H9 (cell line): ENCODE data around the gene STARD10. TPM values are rescaled to one million over a fixed set of nuclear protein-coding genes. Genes with fewer than 3 reads are reported as not detected.

Source experiments
- DNase-seq: peaks from one replicate; pipeline ENCODE4 v3.0.0-alpha.2; 2017
- H2AFZ ChIP-seq: one replicate; pipeline ENCODE4 v1.6.1; 2013; ENCODE audit warnings: mild to moderate bottlenecking, low read length, control low read depth, moderate library complexity
- H2AK5ac ChIP-seq: 2 replicates; pipeline ENCODE4 v1.6.1; 2013; ENCODE audit warnings: low read length, control low read depth, mixed read lengths; ENCODE audit not compliant: insufficient read length
- H2BK120ac ChIP-seq: one replicate; pipeline ENCODE4 v1.6.1; 2013; ENCODE audit warnings: low read depth, mild to moderate bottlenecking, low read length, control low read depth, inconsistent platforms; ENCODE audit not compliant: poor library complexity, severe bottlenecking
- H2BK12ac ChIP-seq: 2 replicates; pipeline ENCODE4 v1.6.1; 2013; ENCODE audit warnings: low read length, control low read depth, mixed read lengths, low read depth; ENCODE audit not compliant: insufficient read length
- H2BK15ac ChIP-seq: 2 replicates; pipeline ENCODE4 v1.6.1; 2013; ENCODE audit warnings: low read depth, low read length, control low read depth
- H2BK20ac ChIP-seq: one replicate; pipeline ENCODE4 v1.6.1; 2013; ENCODE audit warnings: low read depth, mild to moderate bottlenecking, low read length, control low read depth, inconsistent platforms; ENCODE audit not compliant: poor library complexity, severe bottlenecking
- H2BK5ac ChIP-seq: 2 replicates; pipeline ENCODE4 v1.6.1; 2013; ENCODE audit warnings: low read length, control low read depth, mixed read lengths; ENCODE audit not compliant: insufficient read length
- H3K14ac ChIP-seq: 2 replicates; pipeline ENCODE4 v1.6.1; 2013; ENCODE audit warnings: low read length, control low read depth; ENCODE audit not compliant: insufficient read depth
- H3K18ac ChIP-seq: 2 replicates; pipeline ENCODE4 v1.6.1; 2013; ENCODE audit warnings: low read depth, mild to moderate bottlenecking, mixed read lengths, low read length, control low read depth; ENCODE audit not compliant: insufficient read length
- H3K23ac ChIP-seq: 2 replicates; pipeline ENCODE4 v1.6.1; 2013; ENCODE audit warnings: low read length, control low read depth, mixed read lengths, low read depth; ENCODE audit not compliant: insufficient read length
- H3K23me2 ChIP-seq: 2 replicates; pipeline ENCODE4 v1.6.1; 2013; ENCODE audit warnings: low read depth, mild to moderate bottlenecking, mixed read lengths, low read length, control low read depth; ENCODE audit not compliant: insufficient read length, poor library complexity, severe bottlenecking
- H3K27ac ChIP-seq: 2 replicates; pipeline ENCODE4 v1.5.1; 2013; ENCODE audit warnings: low read length, control low read depth, mixed read lengths, low read depth; ENCODE audit not compliant: insufficient read length
- H3K27me3 ChIP-seq: 2 replicates; pipeline ENCODE4 v1.6.1; 2013; ENCODE audit warnings: low read length, control low read depth, inconsistent platforms; ENCODE audit not compliant: insufficient read depth
- H3K4ac ChIP-seq: 2 replicates; pipeline ENCODE4 v1.6.1; 2013; ENCODE audit warnings: low read depth, mild to moderate bottlenecking, control low read depth, inconsistent platforms, low read length, moderate library complexity
- H3K4me1 ChIP-seq: 2 replicates; pipeline ENCODE4 v1.6.1; 2013; ENCODE audit warnings: low read length, control low read depth, inconsistent platforms; ENCODE audit not compliant: insufficient read depth
- H3K4me2 ChIP-seq: 2 replicates; pipeline ENCODE4 v1.6.1; 2013; ENCODE audit warnings: low read length, control low read depth, mixed read lengths; ENCODE audit not compliant: insufficient read length, insufficient read depth
- H3K56ac ChIP-seq: 2 replicates; pipeline ENCODE4 v1.6.1; 2013; ENCODE audit warnings: low read depth, mild to moderate bottlenecking, mixed read lengths, low read length, control low read depth; ENCODE audit not compliant: insufficient read length
- H3K79me1 ChIP-seq: 2 replicates; pipeline ENCODE4 v1.6.1; 2013; ENCODE audit warnings: low read depth, mild to moderate bottlenecking, moderate library complexity, low read length, control low read depth, inconsistent platforms; ENCODE audit not compliant: insufficient read depth, poor library complexity, severe bottlenecking
- H3K79me2 ChIP-seq: 2 replicates; pipeline ENCODE4 v1.6.1; 2013; ENCODE audit warnings: low read length, control low read depth, inconsistent platforms; ENCODE audit not compliant: insufficient read depth
- H3K9ac ChIP-seq: 2 replicates; pipeline ENCODE4 v1.6.1; 2013; ENCODE audit warnings: low read length, control low read depth, mixed read lengths; ENCODE audit not compliant: insufficient read length; ENCODE audit errors: extremely low read depth
- H3K9me3 ChIP-seq: one replicate; pipeline ENCODE4 v1.6.1; 2013; ENCODE audit warnings: low read depth, low read length, inconsistent platforms; ENCODE audit not compliant: control insufficient read depth
- H3T11ph ChIP-seq: one replicate; pipeline ENCODE4 v1.6.1; 2013; ENCODE audit warnings: mild to moderate bottlenecking, low read length, control low read depth, inconsistent platforms
- H4K20me1 ChIP-seq: one replicate; pipeline ENCODE4 v1.6.1; 2013; ENCODE audit not compliant: control insufficient read depth, insufficient read length, insufficient read depth
- H4K5ac ChIP-seq: 2 replicates; pipeline ENCODE4 v1.6.1; 2013; ENCODE audit warnings: low read depth, mild to moderate bottlenecking, mixed read lengths, low read length, control low read depth; ENCODE audit not compliant: insufficient read length
- H4K8ac ChIP-seq: replicated peaks from 2 replicates; pipeline ENCODE4 v1.6.1; 2013; ENCODE audit warnings: low read length, control low read depth, mixed read lengths, low read depth; ENCODE audit not compliant: insufficient read length
- H4K91ac ChIP-seq: 2 replicates; pipeline ENCODE4 v1.6.1; 2013; ENCODE audit warnings: low read depth, mild to moderate bottlenecking, moderate library complexity, mixed read lengths, low read length, control low read depth; ENCODE audit not compliant: insufficient read length
- H3K27ac Mint-ChIP-seq, 3 experiments: 2 replicates in 2 of 3; 3 replicates in 1 of 3; pipeline ENCODE4 v1.8.0; 2020 to 2021; ENCODE audit warnings: mixed read lengths in 3 of 3, mild to moderate bottlenecking in 1 of 3, moderate library complexity in 1 of 3
- H3K27me3 Mint-ChIP-seq: 2 replicates; pipeline ENCODE4 v1.8.0; 2021; ENCODE audit warnings: low read depth, mild to moderate bottlenecking, moderate library complexity, mixed read lengths
- H3K36me3 Mint-ChIP-seq, 3 experiments: 2 replicates in 2 of 3; 3 replicates in 1 of 3; pipeline ENCODE4 v1.8.0; 2020 to 2021; ENCODE audit warnings: low read depth in 3 of 3, mixed read lengths in 3 of 3; ENCODE audit not compliant: insufficient read depth in 1 of 3
- H3K4me1 Mint-ChIP-seq, 2 experiments: 2 replicates each; pipeline ENCODE4 v1.8.0; 2020; ENCODE audit warnings: mixed read lengths in 2 of 2
- H3K4me3 Mint-ChIP-seq, 2 experiments: 2 replicates in 1 of 2; 3 replicates in 1 of 2; pipeline ENCODE4 v1.8.0; 2020 to 2021; ENCODE audit warnings: mild to moderate bottlenecking in 2 of 2, mixed read lengths in 2 of 2, moderate library complexity in 1 of 2
- H3K9me3 Mint-ChIP-seq, 2 experiments: 2 replicates in 1 of 2; 3 replicates in 1 of 2; pipeline ENCODE4 v1.8.0; 2020; ENCODE audit warnings: mild to moderate bottlenecking in 2 of 2, mixed read lengths in 2 of 2, moderate library complexity in 1 of 2
- WGBS: extraction: QIAGEN DNeasy Blood & Tissue Kit; methylation state at CpG from one replicate; pipeline ENCODE4 v1.1.7; 2013; ENCODE audit warnings: missing lambda C conversion rate, low lambda C conversion rate, mixed read lengths; ENCODE audit not compliant: insufficient read length; ENCODE audit errors: extremely low coverage; 5-methylcytosine and 5-hydroxymethylcytosine counted together
- total RNA-seq: library from RNA; stranded (reverse); gene quantifications from 2 replicates; pipeline ENCODE4 v1.2.1, GENCODE V29; 2021
- TF ChIP-seq, protein P1 (sequence below): fragments of 200-600 bp; sonication (generic); conservative IDR thresholded peaks from 3 replicates; pipeline ENCODE4 v1.8.0; 2021; ENCODE audit warnings: antibody characterized with exemption, mild to moderate bottlenecking

The STARD10 gene
- total RNA-seq, 1 experiment from 2014 or later: 24.4 TPM

DNA sequence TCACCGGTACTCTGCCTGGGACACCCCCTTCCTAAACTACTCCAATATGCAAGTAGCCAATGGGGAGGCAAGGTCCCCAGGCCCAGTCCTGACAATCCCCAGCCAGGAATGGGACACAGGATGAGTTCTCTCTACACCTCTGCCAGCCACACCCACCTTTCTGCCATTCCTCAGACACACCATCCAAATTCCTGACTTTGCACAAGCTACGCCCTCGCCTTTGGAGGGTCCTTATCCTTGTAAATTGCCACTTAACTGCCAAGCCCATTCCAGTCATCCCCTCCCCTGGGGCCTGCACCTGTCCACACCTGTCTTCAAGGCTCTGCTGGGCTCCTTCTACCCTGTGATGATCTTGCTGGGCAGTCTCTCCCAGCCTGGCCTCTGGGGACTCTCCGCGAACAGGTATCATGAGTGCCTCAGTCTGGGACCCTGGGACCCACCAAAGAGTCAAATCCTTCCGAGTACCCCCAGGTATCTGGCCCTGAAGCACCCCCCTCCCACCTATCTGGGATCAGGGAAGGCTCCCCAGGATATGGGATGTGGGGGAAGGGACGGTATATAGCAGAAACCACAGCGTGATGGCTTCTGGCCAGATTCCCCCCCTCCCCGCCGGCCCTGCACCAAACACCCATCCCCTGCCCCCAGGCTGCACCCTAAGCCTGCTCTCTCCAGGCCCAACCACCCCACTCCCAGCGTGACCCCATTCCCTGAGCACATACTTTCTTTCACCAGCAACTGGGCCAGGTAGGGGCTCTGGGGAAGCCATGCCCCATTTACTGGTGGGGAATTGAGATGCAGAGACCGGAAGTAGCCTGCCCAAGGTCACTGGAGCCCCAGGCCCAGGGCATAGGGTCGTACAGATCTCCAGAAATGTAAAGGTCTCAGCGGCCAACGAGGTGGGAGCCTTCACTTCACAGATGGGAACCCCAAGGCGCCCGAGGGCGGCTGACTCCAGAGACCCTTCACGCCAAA, 42.4 kb downstream of the STARD10 start:
- peak overlapping the region; percentile 18 for H3K18ac ChIP-seq
- H2BK5ac ChIP-seq: no peak overlapping the region
- Mint-ChIP-seq H3K27me3 (no peaks in the 10 kb centered on the region), H3K36me3 (peaks cover 3 to 10% (median 8%) of the 10 kb centered on the region in 3 experiments; a peak in 6 of 7 replicates), H3K4me3 (peak overlapping the region; percentile 88 to 89), H3K9me3 (no peaks in the 10 kb centered on the region; a peak in 1 of 5 replicates), H3K27ac (peak overlapping the region in 2 of 3 experiments; percentile 76 to 91; a peak in 3 of 7 replicates), H3K4me1 (peaks cover 21 to 35% of the 10 kb centered on the region in 2 experiments)
- H4K5ac ChIP-seq: no peak overlapping the region
- no peak overlapping the region for H3K27ac ChIP-seq
- H3K9me3 ChIP-seq: no peaks in the 10 kb centered on the region
- H2BK12ac ChIP-seq: no peak overlapping the region
- no CpG with 5 or more reads among the region's 19 CpGs for WGBS
- H3K9ac ChIP-seq: peak overlapping the region; percentile 32
- H3T11ph ChIP-seq: no peak overlapping the region
- H2BK15ac ChIP-seq: no peak overlapping the region
- H2BK120ac ChIP-seq: no peak overlapping the region
- peaks cover 7% of the 10 kb centered on the region for H3K79me1 ChIP-seq
- H3K23ac ChIP-seq: no peak overlapping the region
- no peaks in the 10 kb centered on the region for H3K27me3 ChIP-seq
- H2AK5ac ChIP-seq: no peak overlapping the region
- peaks cover 2% of the 10 kb centered on the region for H4K20me1 ChIP-seq
- TF ChIP-seq, protein P1, sequence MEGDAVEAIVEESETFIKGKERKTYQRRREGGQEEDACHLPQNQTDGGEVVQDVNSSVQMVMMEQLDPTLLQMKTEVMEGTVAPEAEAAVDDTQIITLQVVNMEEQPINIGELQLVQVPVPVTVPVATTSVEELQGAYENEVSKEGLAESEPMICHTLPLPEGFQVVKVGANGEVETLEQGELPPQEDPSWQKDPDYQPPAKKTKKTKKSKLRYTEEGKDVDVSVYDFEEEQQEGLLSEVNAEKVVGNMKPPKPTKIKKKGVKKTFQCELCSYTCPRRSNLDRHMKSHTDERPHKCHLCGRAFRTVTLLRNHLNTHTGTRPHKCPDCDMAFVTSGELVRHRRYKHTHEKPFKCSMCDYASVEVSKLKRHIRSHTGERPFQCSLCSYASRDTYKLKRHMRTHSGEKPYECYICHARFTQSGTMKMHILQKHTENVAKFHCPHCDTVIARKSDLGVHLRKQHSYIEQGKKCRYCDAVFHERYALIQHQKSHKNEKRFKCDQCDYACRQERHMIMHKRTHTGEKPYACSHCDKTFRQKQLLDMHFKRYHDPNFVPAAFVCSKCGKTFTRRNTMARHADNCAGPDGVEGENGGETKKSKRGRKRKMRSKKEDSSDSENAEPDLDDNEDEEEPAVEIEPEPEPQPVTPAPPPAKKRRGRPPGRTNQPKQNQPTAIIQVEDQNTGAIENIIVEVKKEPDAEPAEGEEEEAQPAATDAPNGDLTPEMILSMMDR: no peak
- no peak overlapping the region for H2BK20ac ChIP-seq
- H2AFZ ChIP-seq: no peak overlapping the region
- peak overlapping the region; percentile 64; the same call in 1 of the 2 replicates for H3K14ac ChIP-seq
- no peak overlapping the region for H4K8ac ChIP-seq
- H3K4me2 ChIP-seq: peak overlapping the region; percentile 67
- no peak overlapping the region for H3K4ac ChIP-seq
- peaks cover 4% of the 10 kb centered on the region for H3K23me2 ChIP-seq
- peaks cover 6% of the 10 kb centered on the region; the same call in 1 of the 2 replicates for H3K79me2 ChIP-seq
- H3K56ac ChIP-seq: no peak overlapping the region
- no peaks in the 10 kb centered on the region; the same call in 1 of the 2 replicates for H3K4me1 ChIP-seq
- DNase-seq: no peak
- no peak overlapping the region for H4K91ac ChIP-seq
